HCT116 (cell line): ENCODE measurements around the gene BMP7. TPM values are rescaled to one million over a fixed set of nuclear protein-coding genes. Genes with fewer than 3 reads are reported as not detected.
A peak's percentile ranks its signal among the peaks of the same experiment; 100 is the strongest.

Source experiments
- ATAC-seq: fragments of 200-7000 bp; cut with Tn5 transposase; 2 replicates; pipeline ENCODE4 v1.9.1; 2020; ENCODE audit warnings: mild to moderate bottlenecking, moderate library complexity
- BruUV-seq: library from RNA; stranded (reverse); fragments of 400-500 nt; replicated peaks from 2 replicates; lab custom pipeline; 2021; lab: Mats Ljungman, UMichigan
- CTCF ChIA-PET: fragments of 300-600 bp; sonication (Branson Sonifier 250); formaldehyde crosslinking; loops from one replicate; lab custom pipeline; 2021; ENCODE audit warnings: antibody characterized with exemption; lab: Charles Lee
- POLR2A ChIA-PET: fragments of 300-600, 350-600 bp; sonication (Branson Sonifier 250); formaldehyde crosslinking; loops from one replicate; lab custom pipeline; 2021; ENCODE audit warnings: antibody characterized with exemption; lab: Charles Lee
- RAD21 ChIA-PET, 2 experiments: fragments of 300-600 bp; sonication (Branson Sonifier 250); formaldehyde crosslinking; loops; one replicate each; lab custom pipeline; 2023; ENCODE audit warnings: low total read pairs in 2 of 2; ENCODE audit not compliant: uncharacterized antibody in 2 of 2, unreplicated experiment in 2 of 2, low non-redundant PET in 1 of 2; lab: Charles Lee
- DNase-seq: peaks from one replicate; pipeline ENCODE4 v3.0.0-alpha.2; 2010; ENCODE audit warnings: low read depth, low spot score
- H2AFZ ChIP-seq: fragments of 200-600 bp; shearing (Covaris generic), sonication (generic); 2 replicates; pipeline ENCODE4 v1.6.1; 2017; ENCODE audit warnings: low read depth, mixed run types, mixed read lengths, antibody characterized with exemption, low read length; ENCODE audit not compliant: poor library complexity, severe bottlenecking
- H3K27ac ChIP-seq: 2 replicates; pipeline ENCODE4 v1.5.1; 2012; ENCODE audit warnings: low read depth, low read length
- H3K27me3 ChIP-seq: fragments of 200-600 bp; sonication (generic); 2 replicates; pipeline ENCODE4 v1.6.1; 2016; ENCODE audit warnings: mixed run types, low read length, mixed read lengths; ENCODE audit not compliant: insufficient read depth
- H3K36me3 ChIP-seq, 2 experiments: fragments of 200-500 bp in 1 of 2; fragments of 200-600 bp in 1 of 2; sonication (Bioruptor generic) in 1 of 2; sonication (generic) in 1 of 2; 2 replicates each; pipeline versions ENCODE4 v1.5.1 to v1.6.1; 2014 to 2016; ENCODE audit warnings: low read length in 2 of 2, inconsistent platforms in 1 of 2, mixed read lengths in 1 of 2, mixed run types in 1 of 2; ENCODE audit not compliant: insufficient read depth in 2 of 2, control insufficient read depth in 1 of 2
- H3K4me1 ChIP-seq, 2 experiments: fragments of 200-600 bp in 1 of 2; sonication (generic) in 1 of 2; 2 replicates each; pipeline versions ENCODE4 v1.5.1 to v1.6.1; 2012 to 2017; ENCODE audit warnings: low read length in 2 of 2, inconsistent platforms in 1 of 2, mild to moderate bottlenecking in 1 of 2, mixed read lengths in 1 of 2, mixed run types in 1 of 2, moderate library complexity in 1 of 2; ENCODE audit not compliant: insufficient read depth in 2 of 2, control insufficient read depth in 1 of 2
- H3K4me2 ChIP-seq: fragments of 200-600 bp; sonication (generic); 2 replicates; pipeline ENCODE4 v1.6.1; 2017; ENCODE audit warnings: mixed run types, low read length, mixed read lengths
- H3K4me3 ChIP-seq, 2 experiments: fragments of 200-600 bp in 1 of 2; sonication (generic) in 1 of 2; replicated peaks in 1 of 2; 2 replicates each; pipeline ENCODE4 v1.5.1; 2011 to 2016; ENCODE audit warnings: low read length in 2 of 2, control low read depth in 1 of 2, low read depth in 1 of 2, mild to moderate bottlenecking in 1 of 2, mixed read lengths in 1 of 2, mixed run types in 1 of 2
- H3K79me2 ChIP-seq: fragments of 200-600 bp; sonication (generic); 2 replicates; pipeline ENCODE4 v1.6.1; 2017; ENCODE audit warnings: mild to moderate bottlenecking, mixed run types, low read length, moderate library complexity, mixed read lengths; ENCODE audit not compliant: insufficient read depth
- H3K9ac ChIP-seq: fragments of 200-600 bp; sonication (generic); 2 replicates; pipeline ENCODE4 v1.6.1; 2016; ENCODE audit warnings: low read length, mixed read lengths
- H3K9me2 ChIP-seq: fragments of 200-600 bp; sonication (generic), shearing (Covaris generic); 2 replicates; pipeline ENCODE4 v1.6.1; 2017; ENCODE audit warnings: mixed run types, mild to moderate bottlenecking, moderate library complexity; ENCODE audit not compliant: insufficient read depth
- H3K9me3 ChIP-seq, 2 experiments: fragments of 200-500 bp in 1 of 2; fragments of 200-600 bp in 1 of 2; sonication (Bioruptor generic) in 1 of 2; sonication (generic) in 1 of 2; 2 replicates each; pipeline ENCODE4 v1.6.1; 2014 to 2017; ENCODE audit warnings: low read length in 2 of 2, mixed read lengths in 2 of 2, inconsistent platforms in 1 of 2, low read depth in 1 of 2, mild to moderate bottlenecking in 1 of 2, mixed run types in 1 of 2, moderate library complexity in 1 of 2; ENCODE audit not compliant: control insufficient read depth in 1 of 2, insufficient read depth in 1 of 2
- H4K20me1 ChIP-seq: fragments of 200-600 bp; sonication (generic), shearing (Covaris generic); 2 replicates; pipeline ENCODE4 v1.6.1; 2017; ENCODE audit warnings: mixed run types, mild to moderate bottlenecking, moderate library complexity; ENCODE audit not compliant: insufficient read depth
- ATF3 ChIP-seq: IDR thresholded peaks from 2 replicates; pipeline ENCODE4 v1.6.1; 2012
- CBX3 ChIP-seq: IDR thresholded peaks from 2 replicates; pipeline ENCODE4 v1.6.1; 2012; ENCODE audit warnings: low read depth
- CEBPB ChIP-seq: IDR thresholded peaks from 2 replicates; pipeline ENCODE4 v1.6.1; 2012; ENCODE audit warnings: low read depth
- EGR1 ChIP-seq: IDR thresholded peaks from 2 replicates; pipeline ENCODE4 v1.6.1; 2012; ENCODE audit warnings: low read depth
- EZH2 ChIP-seq: fragments of 200-600 bp; sonication (generic); IDR thresholded peaks from 2 replicates; pipeline ENCODE4 v1.6.1; 2017; ENCODE audit warnings: antibody characterized with exemption, mixed run types
- FOSL1 ChIP-seq: IDR thresholded peaks from 2 replicates; pipeline ENCODE4 v1.6.1; 2012; ENCODE audit warnings: low read depth
- POLR2A ChIP-seq: IDR thresholded peaks from 2 replicates; pipeline ENCODE4 v1.7.0; 2011; ENCODE audit warnings: borderline replicate concordance; ENCODE audit not compliant: insufficient read depth, insufficient read length; ENCODE audit errors: extremely low read depth
- POLR2AphosphoS5 ChIP-seq: IDR thresholded peaks from 2 replicates; pipeline ENCODE4 v1.6.1; 2011; ENCODE audit warnings: mild to moderate bottlenecking, low read depth, low read length, moderate library complexity
- RAD21 ChIP-seq: IDR thresholded peaks from 2 replicates; pipeline ENCODE4 v1.6.1; 2012; ENCODE audit warnings: low read depth, mild to moderate bottlenecking
- REST ChIP-seq: IDR thresholded peaks from 2 replicates; pipeline ENCODE4 v1.6.1; 2012; ENCODE audit warnings: low read depth
- SIN3A ChIP-seq: IDR thresholded peaks from 2 replicates; pipeline ENCODE4 v1.6.1; 2012; ENCODE audit warnings: low read depth
- SP1 ChIP-seq: IDR thresholded peaks from 2 replicates; pipeline ENCODE4 v1.6.1; 2012; ENCODE audit warnings: low read depth
- TCF7L2 ChIP-seq: IDR thresholded peaks from 2 replicates; pipeline ENCODE4 v1.7.0; 2011; ENCODE audit warnings: borderline replicate concordance, inconsistent platforms; ENCODE audit not compliant: insufficient read depth, insufficient read length; ENCODE audit errors: extremely low read depth
- YY1 ChIP-seq: IDR thresholded peaks from 2 replicates; pipeline ENCODE4 v1.6.1; 2011; ENCODE audit warnings: low read length, low read depth, moderate library complexity, mild to moderate bottlenecking; ENCODE audit not compliant: insufficient replicate concordance; ENCODE audit errors: extremely low read depth
- ZBTB33 ChIP-seq: IDR thresholded peaks from 2 replicates; pipeline ENCODE4 v1.6.1; 2011; ENCODE audit warnings: mild to moderate bottlenecking, low read length, moderate library complexity; ENCODE audit not compliant: insufficient replicate concordance; ENCODE audit errors: extremely low read depth
- ZFX ChIP-seq: fragments of 450-650 bp; IDR thresholded peaks from 2 replicates; pipeline ENCODE4 v1.6.1; 2017
- ZNF274 ChIP-seq: fragments of 200-500 bp; sonication (Bioruptor generic); IDR thresholded peaks from 2 replicates; pipeline ENCODE4 v1.6.1; 2014; ENCODE audit warnings: mild to moderate bottlenecking, low read depth, low read length, inconsistent platforms
- intact Hi-C: fragments of 100-400 bp; cut with micrococcal nuclease; formaldehyde crosslinking; loops from 2 replicates; pipeline ENCODE4 v1.10.0; 2022
- total RNA-seq: library from RNA; stranded (reverse); gene quantifications from one replicate; pipeline ENCODE4 v1.2.1, GENCODE V29; 2021; ENCODE audit not compliant: unreplicated experiment
- TF ChIP-seq, protein P1 (sequence below): IDR thresholded peaks from 2 replicates; pipeline ENCODE4 v1.6.1; 2012

BMP7 gene
- total RNA-seq, 1 experiment from 2014 or later = 7.0 TPM

GRCh38 chr20:57211908-57212533 is 54.4 kb downstream of the BMP7 start (continued):
- no peak for TF ChIP-seq ZFX
- no peak for TF ChIP-seq ZNF274
- TF ChIP-seq CEBPB = no peak
- TF ChIP-seq, protein P1, sequence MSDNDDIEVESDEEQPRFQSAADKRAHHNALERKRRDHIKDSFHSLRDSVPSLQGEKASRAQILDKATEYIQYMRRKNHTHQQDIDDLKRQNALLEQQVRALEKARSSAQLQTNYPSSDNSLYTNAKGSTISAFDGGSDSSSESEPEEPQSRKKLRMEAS = no peak
- TF ChIP-seq, all 23 proteins: peak for 0

DNA sequence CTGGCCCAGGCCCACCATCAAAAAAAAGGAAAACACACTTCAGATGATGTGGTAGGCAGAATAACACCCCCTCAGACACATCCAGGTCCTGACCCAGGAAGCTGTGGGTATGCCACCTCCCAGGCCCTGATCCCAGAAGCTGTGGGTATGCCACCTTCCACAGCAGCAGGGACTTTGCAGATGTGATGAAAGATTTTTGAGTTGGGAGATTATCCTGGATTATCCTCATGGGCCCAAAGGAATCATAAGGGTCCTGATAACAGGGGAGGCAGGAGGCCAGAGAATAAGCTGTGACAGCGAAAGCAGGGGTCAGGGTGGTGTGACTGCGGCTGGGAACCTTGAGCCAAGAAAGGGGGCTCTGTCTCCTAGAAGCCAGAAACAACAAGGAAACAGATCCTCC is 55.0 kb downstream of the BMP7 start:
- H3K4me3 ChIP-seq = no peak overlapping the region
- H3K9ac ChIP-seq = no peak overlapping the region
- no peak for DNase-seq
- ATAC-seq = no peak
- H3K4me1 ChIP-seq = peaks cover 19 to 48% of the 10 kb centered on the region in 2 experiments
- no TSS peak for BruUV-seq
- H2AFZ ChIP-seq = no peak overlapping the region
- intact Hi-C loops = no loop called here
- H3K9me2 ChIP-seq = no peaks in the 10 kb centered on the region
- H3K9me3 ChIP-seq = no peaks in the 10 kb centered on the region
- no peaks in the 10 kb centered on the region for H3K79me2 ChIP-seq
- ChIA-PET POLR2A (no interaction called here), CTCF (no interaction called here), RAD21 (no interaction called here)
- H3K36me3 ChIP-seq = no peaks in the 10 kb centered on the region
- H3K4me2 ChIP-seq = 0 out of 2 replicates have a peak overlapping the region, but pooled peaks have one; percentile 79
- H3K27me3 ChIP-seq = peaks cover 11% of the 10 kb centered on the region; the same call in 1 of the 2 replicates
- H4K20me1 ChIP-seq = no peaks in the 10 kb centered on the region
- no peak overlapping the region for H3K27ac ChIP-seq
- TF ChIP-seq ATF3 (no peak), RAD21 (no peak), POLR2A (no peak), TCF7L2 (no peak), EZH2 (no peak), ZBTB33 (no peak), POLR2AphosphoS5 (no peak), CBX3 (no peak), EGR1 (no peak), YY1 (no peak), REST (no peak), SP1 (no peak), SIN3A (no peak), FOSL1 (no peak), CEBPB (no peak)
